Activated naive CD8-positive, alpha-beta T cell treated with anti-CD3 and anti-CD28 coated beads, Interleukin-2, amount 10 ng/mL, durations not matched to agents 7 days and 5 days (primary cell): ENCODE measurements around the gene HOXC5. TPM values are rescaled to one million over a fixed set of nuclear protein-coding genes. Genes with fewer than 3 reads are reported as not detected.

Experiments used
- ATAC-seq: fragments of 150-1000 bp; cut with Tn5 transposase; one replicate; pipeline ENCODE4 v1.10.0; 2021; ENCODE audit warnings: low read depth, moderate library complexity
- POLR2A ChIA-PET: fragments of 350-600 bp; sonication (Branson Sonifier 250); formaldehyde crosslinking; loops from one replicate; lab custom pipeline; 2021; ENCODE audit warnings: antibody characterized with exemption; lab: Charles Lee
- DNase-seq: peaks from one replicate; pipeline ENCODE4 v3.0.0; 2021
- H3K27ac Mint-ChIP-seq: one replicate; pipeline ENCODE4 v1.8.0; 2022; ENCODE audit warnings: mild to moderate bottlenecking, mixed read lengths
- H3K27me3 Mint-ChIP-seq: one replicate; pipeline ENCODE4 v1.8.0; 2022; ENCODE audit warnings: mild to moderate bottlenecking, moderate library complexity, mixed read lengths
- H3K36me3 Mint-ChIP-seq: one replicate; pipeline ENCODE4 v1.8.0; 2021; ENCODE audit warnings: mild to moderate bottlenecking, mixed read lengths
- H3K4me1 Mint-ChIP-seq: one replicate; pipeline ENCODE4 v1.8.0; 2021; ENCODE audit warnings: mixed read lengths
- H3K4me3 Mint-ChIP-seq: one replicate; pipeline ENCODE4 v1.8.0; 2022; ENCODE audit warnings: mild to moderate bottlenecking, moderate library complexity, mixed read lengths
- H3K9me3 Mint-ChIP-seq: one replicate; pipeline ENCODE4 v1.8.0; 2021; ENCODE audit warnings: mixed read lengths
- total RNA-seq, 2 experiments: library from RNA; stranded (reverse); gene quantifications; one replicate each; pipeline ENCODE4 v1.2.3, GENCODE V29; 2021

The HOXC5 gene
- total RNA-seq, result not detected

GRCh38 chr12:54032627-54033100 lies at the start of gene HOXC5:
TSS of gene HOXC5 (plus strand) at chr12:54033050. CDS start at chr12:54033123, 73 bp downstream.
- H3K4me3 Mint-ChIP-seq, result peak within 1 kb of the TSS; percentile 54
- peaks cover 19% of the 10 kb centered on the region for H3K4me1 Mint-ChIP-seq
- H3K9me3 Mint-ChIP-seq, result no peaks in the 10 kb centered on the region
- no peak for ATAC-seq
- POLR2A ChIA-PET, result interaction anchor here (0.6 to 1.3 kb wide), 3 partner anchors 24 to 157 kb away, joined by 3 to 8 read pairs (median 4); partner anchors contain the start of gene HOXC8
- no peak within 1 kb of the TSS for H3K27ac Mint-ChIP-seq
- no peaks in the 10 kb centered on the region for H3K36me3 Mint-ChIP-seq
- peaks cover 92% of the 10 kb centered on the region for H3K27me3 Mint-ChIP-seq
- DNase-seq, result peak; percentile 70

- H3K27ac Mint-ChIP-seq, result no peak overlapping the region
- H3K27me3 Mint-ChIP-seq, result peaks cover 95% of the 10 kb centered on the region
- no peak overlapping the region for H3K4me3 Mint-ChIP-seq
- POLR2A ChIA-PET, result no interaction called here
- H3K4me1 Mint-ChIP-seq, result peaks cover 19% of the 10 kb centered on the region
- no peaks in the 10 kb centered on the region for H3K9me3 Mint-ChIP-seq
- DNase-seq (no peak), ATAC-seq (no peak)
- no peaks in the 10 kb centered on the region for H3K36me3 Mint-ChIP-seq
These were observed 49.3 kb upstream of the HOXC5 start for GRCh38 chr12:53983568-53983949.

- no peaks in the 10 kb centered on the region for H3K9me3 Mint-ChIP-seq
- no peak overlapping the region for H3K4me3 Mint-ChIP-seq
- no peak for DNase-seq
- POLR2A ChIA-PET, result no interaction called here
- no peak for ATAC-seq
- no peaks in the 10 kb centered on the region for H3K36me3 Mint-ChIP-seq
- H3K4me1 Mint-ChIP-seq, result peaks cover 22% of the 10 kb centered on the region
- peaks cover 95% of the 10 kb centered on the region for H3K27me3 Mint-ChIP-seq
- no peak overlapping the region for H3K27ac Mint-ChIP-seq
These were observed 48.8 kb upstream of the HOXC5 start for GRCh38 chr12:53983950-53984572.

- Mint-ChIP-seq H3K27me3 (peaks cover 95% of the 10 kb centered on the region), H3K27ac (peak within 1 kb of the TSS; percentile 72), H3K4me3 (peak within 1 kb of the TSS; percentile 73), H3K9me3 (no peaks in the 10 kb centered on the region), H3K36me3 (no peaks in the 10 kb centered on the region), H3K4me1 (peaks cover 27% of the 10 kb centered on the region)
- POLR2A ChIA-PET, result no interaction called here
- ATAC-seq (peak; percentile 48), DNase-seq (peak; percentile 80)
These were observed 47.8 kb upstream of the HOXC5 start, which contains the start of gene HOXC10 for GRCh38 chr12:53984901-53985691. TSS of gene HOXC10 (plus strand) at chr12:53985146. CDS start at chr12:53985260, 114 bp downstream.

GRCh38 chr12:53985692-53985993 lies 47.2 kb upstream of the HOXC5 start:
- H3K36me3 Mint-ChIP-seq, result no peaks in the 10 kb centered on the region
- H3K27ac Mint-ChIP-seq, result no peak overlapping the region

GRCh38 chr12:53985994-53986685 lies 46.7 kb upstream of the HOXC5 start:
- peaks cover 27% of the 10 kb centered on the region for H3K4me1 Mint-ChIP-seq
- H3K27me3 Mint-ChIP-seq, result peaks cover 95% of the 10 kb centered on the region
- H3K27ac Mint-ChIP-seq, result no peak overlapping the region
- no peaks in the 10 kb centered on the region for H3K36me3 Mint-ChIP-seq
- H3K9me3 Mint-ChIP-seq, result no peaks in the 10 kb centered on the region
- ATAC-seq, result no peak
- POLR2A ChIA-PET, result no interaction called here
- H3K4me3 Mint-ChIP-seq, result no peak overlapping the region
- DNase-seq, result no peak

More at GRCh38 chr12:53985692-53985993, 47.2 kb upstream of the HOXC5 start:
- no peak for DNase-seq
- Mint-ChIP-seq H3K9me3 (no peaks in the 10 kb centered on the region), H3K27me3 (peaks cover 95% of the 10 kb centered on the region), H3K4me1 (peaks cover 27% of the 10 kb centered on the region), H3K4me3 (peak overlapping the region; percentile 22)
- POLR2A ChIA-PET, result no interaction called here
- ATAC-seq, result no peak

- Mint-ChIP-seq H3K27ac (no peak overlapping the region), H3K9me3 (no peaks in the 10 kb centered on the region), H3K36me3 (no peaks in the 10 kb centered on the region), H3K4me1 (peaks cover 27% of the 10 kb centered on the region), H3K4me3 (no peak overlapping the region), H3K27me3 (peaks cover 95% of the 10 kb centered on the region)
- POLR2A ChIA-PET, result no interaction called here
- DNase-seq (no peak), ATAC-seq (no peak)
These were observed 46.0 kb upstream of the HOXC5 start for GRCh38 chr12:53986686-53987483.

GRCh38 chr12:53987787-53988230 lies 45.0 kb upstream of the HOXC5 start:
- Mint-ChIP-seq H3K36me3 (no peaks in the 10 kb centered on the region), H3K4me3 (no peak overlapping the region), H3K4me1 (peaks cover 27% of the 10 kb centered on the region), H3K27me3 (peaks cover 95% of the 10 kb centered on the region), H3K27ac (no peak overlapping the region), H3K9me3 (no peaks in the 10 kb centered on the region)
- POLR2A ChIA-PET, result interaction anchor here (0.7 kb wide), 1 partner anchor 202 kb away, joined by 3 read pairs; no protein-coding TSS in a partner anchor
- no peak for ATAC-seq
- no peak for DNase-seq

GRCh38 chr12:53988541-53989226 lies 44.2 kb upstream of the HOXC5 start:
- H3K9me3 Mint-ChIP-seq, result no peaks in the 10 kb centered on the region
- H3K27ac Mint-ChIP-seq, result no peak overlapping the region
- H3K36me3 Mint-ChIP-seq, result no peaks in the 10 kb centered on the region
- POLR2A ChIA-PET, result no interaction called here
- DNase-seq (no peak), ATAC-seq (no peak)
- peak overlapping the region; percentile 44 for H3K4me3 Mint-ChIP-seq
- H3K27me3 Mint-ChIP-seq, result peaks cover 95% of the 10 kb centered on the region
- H3K4me1 Mint-ChIP-seq, result peaks cover 24% of the 10 kb centered on the region

- Mint-ChIP-seq H3K4me1 (peaks cover 29% of the 10 kb centered on the region), H3K27ac (no peak overlapping the region), H3K36me3 (no peaks in the 10 kb centered on the region), H3K9me3 (no peaks in the 10 kb centered on the region), H3K27me3 (peaks cover 97% of the 10 kb centered on the region), H3K4me3 (peak overlapping the region; percentile 44)
- POLR2A ChIA-PET, result no interaction called here
- DNase-seq (no peak), ATAC-seq (peak; percentile 31)
These were observed 43.4 kb upstream of the HOXC5 start for GRCh38 chr12:53989227-53990113.

- no peaks in the 10 kb centered on the region for H3K9me3 Mint-ChIP-seq
- H3K36me3 Mint-ChIP-seq, result no peaks in the 10 kb centered on the region
- H3K4me3 Mint-ChIP-seq, result no peak overlapping the region
- peaks cover 28% of the 10 kb centered on the region for H3K4me1 Mint-ChIP-seq
- H3K27ac Mint-ChIP-seq, result no peak overlapping the region
- H3K27me3 Mint-ChIP-seq, result peaks cover 97% of the 10 kb centered on the region
- POLR2A ChIA-PET, result no interaction called here
- ATAC-seq (no peak), DNase-seq (no peak)
These were observed 42.4 kb upstream of the HOXC5 start for GRCh38 chr12:53990311-53991076.
